ENCODE results near the gene GSTO2. TPM values are rescaled to one million over a fixed set of nuclear protein-coding genes. Genes with fewer than 3 reads are reported as not detected.

The GSTO2 gene
- total RNA-seq, 4 donors from 2014 or later: 0.71 to 2.3 (median 1.4) TPM; not detected in 1

GRCh38 chr10:104326991-104327610, 58.1 kb downstream of the GSTO2 start:
- intact Hi-C loops (cut with DNase I; ENCODE audit: low total_unique reads): no loop called here
- in situ Hi-C loops (cut with MboI; ENCODE audit: low sequenced_read_pairs in 4 of 4): no loop called here
- no peaks in the 10 kb centered on the region for H3K27me3 ChIP-seq
- TF ChIP-seq POLR2A (IDR thresholded peaks at IDR 0.05): no peak
- no peak for TF ChIP-seq CTCF (IDR thresholded peaks at IDR 0.05 in 4 of 5, conservative IDR thresholded peaks at IDR 0.05 in 1 of 5)
- no peaks in the 10 kb centered on the region for H3K36me3 ChIP-seq
- peak overlapping the region; percentile 82 to 97 (median 92) for H3K27ac ChIP-seq
- DNase-seq (no peak), ATAC-seq (no peak)
- no peak overlapping the region for H3K4me3 ChIP-seq
- H3K9me3 ChIP-seq: no peaks in the 10 kb centered on the region
- H3K4me1 ChIP-seq: peaks cover 77 to 91% of the 10 kb centered on the region in 2 donors

- H3K27me3 ChIP-seq: no peaks in the 10 kb centered on the region
- DNase-seq (no peak), ATAC-seq (no peak)
- intact Hi-C loops (cut with DNase I; ENCODE audit: low total_unique reads): no loop called here
- no peaks in the 10 kb centered on the region for H3K9me3 ChIP-seq
- H3K27ac ChIP-seq: peak overlapping the region; percentile 82 to 97 (median 92)
- H3K4me1 ChIP-seq: peaks cover 76 to 88% of the 10 kb centered on the region in 2 donors
- in situ Hi-C loops (cut with MboI; ENCODE audit: low sequenced_read_pairs in 4 of 4): no loop called here
- TF ChIP-seq CTCF (IDR thresholded peaks at IDR 0.05 in 4 of 5, conservative IDR thresholded peaks at IDR 0.05 in 1 of 5): no peak
- TF ChIP-seq POLR2A (IDR thresholded peaks at IDR 0.05): no peak
- H3K4me3 ChIP-seq: peak overlapping the region in 2 of 4 donors; percentile 13 to 19
- no peaks in the 10 kb centered on the region for H3K36me3 ChIP-seq
Measured at GRCh38 chr10:104327745-104328645, 59.0 kb downstream of the GSTO2 start.

- Histone ChIP-seq H3K9me3 (no peaks in the 10 kb centered on the region), H3K36me3 (no peaks in the 10 kb centered on the region), H3K27ac (peak overlapping the region; percentile 82 to 97 (median 92)), H3K4me3 (peak overlapping the region in 2 of 4 donors; percentile 12 to 19), H3K4me1 (peaks cover 74 to 83% of the 10 kb centered on the region in 2 donors), H3K27me3 (no peaks in the 10 kb centered on the region)
- in situ Hi-C loops (cut with MboI; ENCODE audit: low sequenced_read_pairs in 4 of 4): no loop called here
- no peak for TF ChIP-seq POLR2A (IDR thresholded peaks at IDR 0.05)
- TF ChIP-seq CTCF (IDR thresholded peaks at IDR 0.05 in 4 of 5, conservative IDR thresholded peaks at IDR 0.05 in 1 of 5): no peak
- intact Hi-C loops (cut with DNase I; ENCODE audit: low total_unique reads): no loop called here
- DNase-seq: no peak
- no peak for ATAC-seq
Measured at GRCh38 chr10:104328646-104328895, 59.6 kb downstream of the GSTO2 start.

- peaks cover 74 to 81% of the 10 kb centered on the region in 2 donors for H3K4me1 ChIP-seq
- H3K27ac ChIP-seq: peak overlapping the region; percentile 82 to 97 (median 92)
- peak; percentile 27 to 42 for TF ChIP-seq POLR2A (IDR thresholded peaks at IDR 0.05)
- TF ChIP-seq CTCF (IDR thresholded peaks at IDR 0.05 in 4 of 5, conservative IDR thresholded peaks at IDR 0.05 in 1 of 5): no peak
- H3K4me3 ChIP-seq: peak overlapping the region in 3 of 4 donors; percentile 12 to 26 (median 19)
- in situ Hi-C loops (cut with MboI; ENCODE audit: low sequenced_read_pairs in 4 of 4): no loop called here
- H3K36me3 ChIP-seq: no peaks in the 10 kb centered on the region
- no peaks in the 10 kb centered on the region for H3K27me3 ChIP-seq
- intact Hi-C loops (cut with DNase I; ENCODE audit: low total_unique reads): loop anchor here (1.0 kb wide), 1 partner anchor 19 kb away; no protein-coding TSS in a partner anchor
- DNase-seq (peak; percentile 42 to 81), ATAC-seq (peak; percentile 73 to 78)
- no peaks in the 10 kb centered on the region for H3K9me3 ChIP-seq
Measured at GRCh38 chr10:104328896-104329710, 60.1 kb downstream of the GSTO2 start.

All from gastrocnemius medialis (tissue), 4 donors.